ENCODE measurements around the gene RPS5.
"Not testable (repeated sequence)": the region's sequence is repeated elsewhere in the genome, so short reads cannot be mapped to it uniquely, and the experiment has no call there.

RPS5 gene

DNA sequence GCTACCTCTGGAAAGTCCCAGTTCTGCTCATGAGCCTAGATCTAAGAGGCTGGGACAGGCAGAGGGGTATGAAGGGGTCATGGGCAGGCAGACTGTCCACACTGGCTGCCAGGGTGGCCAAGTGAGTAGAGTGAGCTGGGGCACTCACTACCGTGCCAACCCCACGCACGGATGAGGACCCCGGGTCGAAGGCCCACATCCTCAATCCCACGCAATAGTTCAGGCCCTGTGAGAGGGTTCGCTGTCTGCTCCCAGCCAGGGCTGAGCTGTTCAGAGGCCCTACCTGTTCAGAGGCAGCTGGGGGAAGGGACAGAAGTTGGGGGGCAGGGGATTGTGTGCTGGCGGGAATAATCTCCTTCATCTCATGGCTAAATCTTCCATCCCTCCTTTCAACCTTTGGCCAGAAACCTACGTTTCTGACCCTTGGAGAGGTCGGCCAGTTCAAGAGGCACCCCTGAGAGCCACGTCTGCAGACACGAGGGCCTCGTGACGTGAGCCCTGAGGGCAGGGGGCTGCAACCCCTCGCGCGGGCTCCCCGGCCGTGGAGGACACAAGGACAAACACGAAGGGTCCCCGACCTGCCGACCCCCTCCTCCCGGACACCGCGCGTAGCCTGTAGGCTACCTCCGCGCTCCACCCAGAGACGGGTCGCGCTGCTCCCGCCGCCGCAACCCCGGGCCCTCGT is 1.0 kb upstream of the RPS5 start:
- no peak for DNase-seq

DNA sequence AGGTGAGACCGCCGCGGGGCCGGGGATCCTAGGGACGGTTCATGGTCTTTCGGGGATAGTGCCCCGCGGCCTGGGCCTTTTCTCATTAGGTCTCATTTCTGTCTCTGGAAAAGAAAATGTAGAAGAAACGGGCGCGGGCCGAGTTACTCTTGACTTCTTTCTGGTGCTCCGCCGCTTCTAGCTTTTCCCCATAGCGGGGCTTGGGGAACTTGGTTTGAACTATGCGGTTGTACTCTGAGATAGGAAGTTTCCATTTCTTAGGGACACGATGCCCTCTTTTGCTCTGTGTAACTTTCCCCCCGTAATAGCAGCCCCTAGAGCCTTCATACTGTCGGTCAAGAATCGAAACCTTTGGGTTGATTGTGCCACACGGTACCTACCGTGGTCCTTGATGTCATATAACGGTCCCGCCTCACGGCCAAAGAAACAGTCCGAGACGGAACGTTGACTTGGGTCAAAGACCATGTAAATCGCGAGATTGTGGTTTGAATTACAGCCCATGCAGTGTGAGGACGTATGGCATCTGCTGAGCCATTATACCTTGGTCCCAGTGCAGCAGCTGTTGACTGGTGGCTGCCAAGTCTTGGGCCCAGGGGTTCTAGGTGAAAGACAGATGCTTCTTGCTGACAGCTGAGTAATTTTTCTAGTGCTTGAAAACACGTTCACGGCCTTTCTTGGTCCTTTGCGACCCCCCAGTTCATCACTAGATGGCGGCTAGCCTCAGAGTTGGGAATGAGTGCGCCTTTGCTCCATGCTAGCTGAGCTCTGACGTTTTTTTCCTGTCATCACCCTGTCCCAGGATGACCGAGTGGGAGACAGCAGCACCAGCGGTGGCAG is 487 bp downstream of the RPS5 start:
- no peak for DNase-seq

DNA sequence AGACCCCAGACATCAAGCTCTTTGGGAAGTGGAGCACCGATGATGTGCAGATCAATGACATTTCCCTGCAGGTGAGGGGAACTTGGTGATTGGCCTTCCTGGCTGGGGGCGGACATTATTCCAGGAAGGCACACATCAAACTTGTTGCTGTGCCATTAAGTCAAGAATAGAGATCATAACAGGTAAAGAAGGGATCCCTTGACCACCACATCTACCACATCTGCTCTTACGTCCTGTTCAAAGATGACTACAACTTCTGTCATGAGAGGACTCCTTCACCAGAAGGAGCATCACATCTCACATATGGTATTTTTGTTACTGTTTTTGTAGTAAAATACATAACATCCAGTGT is 1.1 kb downstream of the RPS5 start:
- no peak for DNase-seq

DNA sequence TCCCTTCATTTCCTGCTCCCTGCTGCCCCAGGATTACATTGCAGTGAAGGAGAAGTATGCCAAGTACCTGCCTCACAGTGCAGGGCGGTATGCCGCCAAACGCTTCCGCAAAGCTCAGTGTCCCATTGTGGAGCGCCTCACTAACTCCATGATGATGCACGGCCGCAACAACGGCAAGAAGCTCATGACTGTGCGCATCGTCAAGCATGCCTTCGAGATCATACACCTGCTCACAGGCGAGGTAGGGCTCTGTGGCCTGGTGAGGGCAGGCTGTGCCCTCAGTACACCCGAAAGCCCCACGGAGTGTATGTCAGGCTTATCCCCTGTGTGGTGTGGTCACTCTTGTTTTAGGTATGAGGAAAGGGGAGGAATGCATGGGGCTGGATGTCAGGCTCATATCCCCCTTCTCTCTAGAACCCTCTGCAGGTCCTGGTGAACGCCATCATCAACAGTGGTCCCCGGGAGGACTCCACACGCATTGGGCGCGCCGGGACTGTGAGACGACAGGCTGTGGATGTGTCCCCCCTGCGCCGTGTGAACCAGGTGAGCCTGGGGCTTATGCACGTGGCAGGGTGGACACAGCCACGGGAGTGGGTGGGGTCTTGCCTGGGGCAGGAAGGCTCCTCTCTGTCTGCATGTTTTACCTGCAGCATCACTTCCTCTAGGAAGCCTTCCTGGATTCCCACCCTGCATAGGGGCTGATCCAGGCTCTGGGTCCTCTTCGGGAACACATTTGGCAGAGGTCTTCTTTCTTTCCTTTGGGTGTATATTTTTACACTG is 6.1 kb downstream of the RPS5 start:
- DNase-seq: no peak

DNA sequence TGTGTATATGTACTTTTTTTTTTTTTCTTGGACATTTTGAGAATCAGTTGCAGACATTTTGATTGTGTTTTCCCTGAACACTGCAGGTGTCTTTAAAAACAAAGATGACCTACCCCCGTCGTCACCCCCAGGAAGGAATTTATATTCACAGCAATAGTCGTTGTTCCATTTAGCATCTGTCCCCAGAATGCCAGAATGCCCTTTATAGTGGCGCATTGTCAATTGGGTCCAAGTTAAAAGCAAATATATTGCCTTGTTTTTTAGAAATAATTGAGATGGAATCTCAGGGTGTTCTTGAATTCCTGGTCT is 6.6 kb downstream of the RPS5 start:
- DNase-seq: no peak

DNA sequence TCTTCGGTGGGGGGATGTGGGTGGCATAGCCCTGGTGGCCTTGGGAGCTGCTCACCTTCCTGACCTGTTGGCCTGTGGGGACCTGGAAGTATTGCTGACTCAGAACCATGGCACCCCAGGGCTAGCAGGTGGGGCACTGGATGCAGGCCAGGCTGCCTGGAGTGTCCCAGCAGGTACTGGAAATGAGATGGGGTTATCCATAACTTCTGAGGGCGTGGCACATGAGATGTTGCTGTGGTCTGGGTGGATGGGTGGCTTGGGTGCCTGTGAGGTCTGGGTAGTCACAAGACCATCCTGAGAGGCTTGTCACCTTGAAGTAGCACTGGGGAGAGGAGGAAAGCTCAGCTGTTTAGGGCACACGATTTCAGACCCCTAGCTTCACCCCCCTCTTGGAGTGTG is 7.8 kb downstream of the RPS5 start:
- DNase-seq: no peak

DNA sequence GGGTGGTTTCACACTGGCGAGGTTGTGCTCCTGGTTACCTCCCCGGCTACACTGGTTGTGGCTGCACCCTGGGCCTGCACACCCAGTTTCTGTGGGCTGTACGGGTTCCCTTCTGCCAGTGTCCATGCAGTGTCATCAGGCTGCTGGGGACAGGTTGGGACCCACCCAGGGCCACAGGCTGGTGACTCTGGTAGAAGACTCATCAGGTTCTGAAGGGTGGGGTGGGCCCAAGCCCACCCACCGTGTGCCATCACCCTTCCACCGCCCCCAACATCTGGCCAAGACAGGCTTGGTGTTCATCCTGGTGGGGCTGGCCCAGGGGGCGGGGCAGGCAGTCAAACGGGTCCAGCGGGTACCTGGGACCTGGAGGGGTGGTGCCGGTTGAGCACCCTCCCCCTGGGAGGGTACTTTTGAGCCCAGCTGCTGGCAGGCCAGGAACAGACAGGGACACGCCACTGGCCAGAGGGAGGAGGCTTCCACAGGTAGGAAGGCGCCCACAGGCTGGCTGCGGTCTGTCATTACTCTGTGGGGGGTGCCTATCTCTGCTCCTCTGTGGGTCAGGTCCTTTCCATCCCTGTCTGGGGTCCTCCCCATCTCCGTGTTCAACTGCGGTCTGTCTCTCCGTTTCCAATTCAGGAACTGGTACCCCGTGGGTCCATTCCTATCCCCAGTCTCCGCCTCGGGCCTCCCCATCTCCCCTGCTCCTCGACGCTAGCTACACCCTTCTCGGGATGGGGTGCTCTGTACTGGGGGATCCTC is 8.3 kb downstream of the RPS5 start, which contains the start of gene RNF225:
RNF225 (plus strand) TSS at position 437 of the 759 bp plus-strand sequence. CDS start 434 bp downstream, outside the sequence.
- no peak for DNase-seq

DNA sequence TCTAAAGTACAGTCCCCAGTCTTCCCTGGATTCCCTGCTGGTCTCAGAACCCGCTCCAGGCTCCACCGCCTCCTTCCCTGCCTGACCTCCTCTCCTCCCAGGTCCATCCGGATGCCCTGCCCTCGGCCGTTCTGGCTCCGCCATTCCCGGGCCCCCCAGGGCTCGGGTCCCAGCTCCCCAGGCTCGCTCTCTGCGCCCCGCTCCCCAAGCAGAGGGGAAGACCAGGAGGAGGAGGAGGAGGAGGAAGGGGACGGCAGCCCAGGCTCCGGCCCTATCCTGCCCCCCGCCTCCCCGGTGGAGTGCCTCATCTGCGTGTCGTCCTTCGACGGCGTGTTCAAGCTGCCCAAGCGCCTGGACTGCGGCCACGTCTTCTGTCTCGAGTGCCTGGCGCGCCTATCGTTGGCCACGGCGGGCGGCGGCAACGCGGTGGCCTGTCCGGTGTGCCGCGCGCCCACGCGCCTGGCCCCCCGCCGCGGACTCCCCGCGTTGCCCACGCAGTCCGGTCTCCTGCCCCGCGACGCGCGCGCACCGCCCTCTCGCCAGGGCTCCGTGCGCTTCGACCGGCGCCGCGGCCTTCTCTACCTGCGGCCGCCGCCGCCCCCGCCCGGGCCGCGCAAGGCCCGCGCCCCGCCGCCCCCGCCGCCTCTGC is 9.0 kb downstream of the RPS5 start:
- DNase-seq: no peak

DNA sequence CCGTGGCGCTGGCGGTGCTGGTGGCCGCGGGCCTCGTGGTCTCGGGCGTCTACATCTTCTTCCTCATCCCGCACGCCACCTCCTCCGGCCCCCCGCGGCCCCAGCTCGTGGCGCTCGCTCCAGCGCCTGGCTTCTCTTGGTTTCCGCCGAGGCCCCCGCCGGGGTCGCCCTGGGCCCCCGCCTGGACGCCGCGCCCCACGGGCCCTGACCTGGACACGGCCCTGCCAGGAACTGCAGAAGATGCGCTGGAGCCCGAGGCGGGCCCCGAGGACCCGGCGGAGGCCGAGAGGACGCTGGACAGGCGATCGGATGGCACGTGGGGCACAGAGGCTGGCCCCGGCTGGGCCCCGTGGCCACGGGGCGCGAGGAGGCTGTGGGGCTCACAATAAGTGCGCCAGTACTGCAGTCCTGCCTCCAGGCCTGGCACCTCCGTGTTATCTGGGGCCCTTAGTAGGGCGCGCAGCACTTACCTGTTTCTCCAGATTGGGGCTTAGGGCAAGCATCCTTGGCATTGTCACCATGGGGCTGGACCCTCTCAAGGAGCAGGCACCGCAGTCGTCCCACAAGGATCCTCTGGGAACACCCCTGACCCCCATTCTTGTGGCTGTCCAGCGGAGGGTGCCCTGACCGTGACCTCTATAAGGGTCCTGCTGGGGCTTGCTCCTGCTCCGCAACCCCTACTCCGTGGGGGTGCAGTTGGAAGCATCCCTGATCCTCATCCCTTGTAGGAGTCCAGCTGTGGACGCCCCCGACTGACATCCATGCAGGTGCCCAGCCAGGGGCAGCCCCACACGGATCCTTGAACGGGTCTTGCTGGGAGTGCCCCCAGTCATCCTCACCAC is 9.8 kb downstream of the RPS5 start:
- no peak for DNase-seq

DNA sequence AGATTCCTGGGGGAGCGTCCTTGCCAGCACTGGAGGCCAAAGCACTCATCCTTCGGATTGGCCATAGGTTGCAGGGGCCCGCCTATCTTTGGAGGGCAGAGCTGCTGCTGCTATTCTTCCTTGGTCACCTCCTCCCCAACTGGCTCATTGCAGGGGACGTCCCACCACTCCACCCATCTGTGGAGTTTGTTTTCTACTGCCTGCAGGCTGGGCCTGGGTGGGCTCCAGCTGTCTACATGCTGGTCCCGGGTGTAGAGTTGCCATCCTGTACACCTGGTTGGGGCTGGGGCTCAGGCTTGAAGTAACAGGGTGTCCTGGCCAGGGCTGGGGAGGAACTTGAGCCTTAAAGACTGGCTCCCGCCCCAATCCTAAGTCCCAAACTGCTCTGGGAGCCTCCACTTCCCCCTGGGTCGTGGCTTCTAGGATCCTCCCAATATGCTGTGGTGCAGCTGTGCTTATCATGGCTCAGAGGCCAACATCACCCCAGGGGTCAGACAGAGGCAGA is 10.5 kb downstream of the RPS5 start:
- no peak for DNase-seq

DNA sequence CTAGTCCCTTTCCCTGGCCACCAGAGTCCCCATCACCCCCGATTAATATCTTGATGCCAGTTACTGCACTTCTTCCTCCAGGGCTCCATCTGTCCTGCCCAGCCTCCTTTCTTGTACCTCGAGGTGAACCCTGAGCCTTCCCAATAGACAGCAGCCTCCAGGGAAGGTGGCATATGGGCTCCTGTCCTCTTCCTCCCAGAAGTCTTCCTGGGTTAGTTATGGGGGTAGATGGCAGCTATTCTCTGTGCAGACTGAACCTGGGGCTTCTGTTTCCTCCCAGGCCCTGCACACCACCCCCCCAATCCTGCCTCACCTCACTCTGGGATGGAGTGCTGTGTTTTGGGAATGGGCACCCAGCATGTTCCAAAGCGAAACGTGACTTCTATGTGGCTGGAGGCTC is 11.0 kb downstream of the RPS5 start:
- no peak for DNase-seq

DNA sequence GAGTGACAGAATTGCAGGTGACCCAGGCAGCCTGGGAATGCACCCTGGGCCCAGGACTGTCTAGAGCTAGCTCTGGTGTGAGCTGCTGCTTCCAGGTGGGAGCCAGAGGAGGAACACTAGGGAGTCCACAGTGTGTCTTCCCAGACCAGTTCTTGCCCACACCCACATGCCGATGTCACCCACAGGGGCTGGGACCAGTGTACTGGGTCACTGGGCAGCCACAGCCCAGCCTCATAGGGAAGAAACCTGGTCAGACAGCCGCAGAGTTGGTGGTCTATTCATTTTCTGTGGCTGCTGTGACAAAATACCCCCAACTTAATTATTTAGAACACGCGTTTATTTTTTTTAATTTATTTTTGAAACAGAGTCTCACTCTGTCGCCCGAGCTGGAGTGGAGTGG is 11.5 kb downstream of the RPS5 start:
- DNase-seq: no peak

DNA sequence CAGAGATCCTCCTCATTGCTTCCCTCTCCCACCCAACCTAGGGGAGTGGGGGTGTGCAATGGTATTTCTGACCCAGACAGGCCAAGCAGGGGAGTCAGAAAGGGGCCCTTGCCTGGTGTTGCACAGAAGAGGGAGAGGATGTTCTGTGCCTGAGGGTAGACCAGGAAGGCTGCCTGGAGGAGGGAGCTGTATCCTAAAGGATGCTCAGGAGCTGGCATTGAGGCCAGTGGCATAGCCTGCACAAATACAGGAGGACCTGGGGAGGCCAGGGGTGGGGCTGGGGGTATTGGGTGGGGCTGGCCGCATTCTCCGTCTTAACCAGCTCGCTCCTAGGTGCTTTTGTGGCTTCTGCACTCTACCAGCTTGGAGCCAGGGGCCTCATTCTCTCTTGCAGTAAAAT is 12.8 kb downstream of the RPS5 start:
- no peak for DNase-seq

DNA sequence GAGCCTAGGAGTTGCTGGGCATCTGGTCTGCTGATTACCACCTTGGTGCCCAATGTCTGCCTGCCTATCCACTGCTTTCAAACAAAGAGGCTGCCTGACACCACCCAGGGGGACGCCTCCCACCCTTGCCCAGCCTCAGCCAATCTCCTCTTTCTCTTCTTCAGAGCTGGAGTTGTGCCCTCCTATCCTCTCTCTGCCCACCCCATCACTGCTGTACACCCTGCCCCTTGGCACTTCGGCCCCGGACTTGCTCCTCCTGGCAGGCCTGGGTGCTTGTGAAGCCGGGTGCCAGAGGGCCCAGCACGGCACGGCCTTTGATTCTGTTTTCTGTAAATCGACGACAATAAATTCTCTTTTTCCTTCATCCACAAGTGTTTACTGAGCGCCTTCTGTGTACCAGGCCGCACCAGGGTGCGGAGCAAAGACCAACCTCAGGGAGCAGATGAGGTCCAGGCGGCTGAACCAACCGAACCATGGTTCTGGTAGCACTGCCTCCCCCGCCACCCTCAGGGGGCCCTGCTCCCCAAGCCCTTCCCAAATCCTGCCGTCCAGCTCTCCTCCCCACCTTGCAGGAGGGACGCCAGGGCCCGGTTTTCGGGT is 13.3 kb downstream of the RPS5 start:
- no peak for DNase-seq

DNA sequence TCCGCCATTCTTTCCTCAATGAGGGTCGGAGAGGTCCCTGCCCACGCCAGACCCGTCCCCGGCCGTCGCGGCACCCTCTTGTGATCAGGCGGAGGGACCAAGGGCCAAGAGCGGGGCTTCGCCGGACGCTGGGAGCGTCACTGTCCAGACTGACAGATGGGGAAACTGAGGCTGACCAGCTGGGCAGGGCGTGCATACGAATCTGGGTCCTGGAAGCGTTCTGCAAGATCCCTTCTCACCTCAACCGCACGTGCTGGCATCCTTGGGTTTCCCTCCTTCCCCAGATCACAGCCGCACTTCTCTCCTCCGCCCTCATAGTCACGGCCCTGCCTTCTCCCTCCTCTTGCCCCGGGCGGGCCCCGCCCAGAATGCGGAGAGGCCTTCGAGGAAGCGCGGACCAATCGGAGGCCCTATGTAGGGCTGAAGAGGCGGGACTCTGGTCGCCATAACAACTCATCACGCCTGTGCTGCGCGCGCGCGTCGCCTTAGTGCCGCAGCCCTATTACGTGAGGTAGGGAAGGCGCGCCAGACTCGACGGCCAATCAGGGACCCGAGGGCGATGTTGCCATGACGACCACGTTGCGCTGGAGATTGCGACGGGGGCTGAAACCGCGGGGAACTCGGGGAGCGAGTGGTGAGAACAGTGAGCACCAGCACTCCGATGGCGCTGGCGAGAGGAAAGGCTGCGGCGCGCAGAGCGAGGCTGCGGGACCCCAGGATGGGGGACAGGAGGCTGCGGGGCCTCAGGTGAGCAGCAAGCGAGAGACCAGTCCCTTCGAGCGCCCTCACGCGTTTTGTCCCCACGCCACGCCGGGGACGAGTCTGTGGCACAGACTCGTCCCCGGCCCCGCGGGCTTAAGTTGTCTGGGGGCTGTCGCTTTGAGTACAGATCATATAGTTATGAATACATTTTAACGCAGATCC is 14.1 kb downstream of the RPS5 start:
- peak; percentile 99 for DNase-seq

DNA sequence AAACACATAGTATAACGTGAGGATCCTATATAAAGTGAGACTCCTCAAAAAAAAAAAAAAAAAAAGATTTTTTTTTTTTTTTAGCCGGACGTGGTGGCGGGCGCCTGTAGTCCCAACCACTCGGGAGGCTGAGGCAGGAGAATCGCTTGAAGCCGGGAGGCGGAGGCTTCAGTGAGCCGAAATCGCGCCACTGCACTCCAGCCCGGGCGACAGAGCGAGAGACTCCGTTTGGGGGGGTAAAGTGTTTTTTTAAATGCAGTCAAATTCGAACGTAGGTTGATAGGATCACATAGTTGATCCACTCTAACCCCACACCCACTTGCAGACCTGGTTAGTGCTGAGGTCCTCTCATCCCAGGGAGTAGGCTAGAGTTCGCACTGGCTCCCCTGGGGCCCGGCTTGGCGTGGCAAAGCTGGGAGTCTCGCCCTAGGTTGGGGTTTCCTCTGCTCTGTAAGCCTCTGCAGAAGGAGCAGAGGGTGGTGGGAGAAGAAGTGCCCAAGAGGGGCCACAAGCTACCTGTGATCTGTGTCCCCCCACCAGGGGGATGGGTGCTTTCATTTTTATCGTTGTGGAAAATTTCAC is 14.9 kb downstream of the RPS5 start:
- no peak for DNase-seq

DNA sequence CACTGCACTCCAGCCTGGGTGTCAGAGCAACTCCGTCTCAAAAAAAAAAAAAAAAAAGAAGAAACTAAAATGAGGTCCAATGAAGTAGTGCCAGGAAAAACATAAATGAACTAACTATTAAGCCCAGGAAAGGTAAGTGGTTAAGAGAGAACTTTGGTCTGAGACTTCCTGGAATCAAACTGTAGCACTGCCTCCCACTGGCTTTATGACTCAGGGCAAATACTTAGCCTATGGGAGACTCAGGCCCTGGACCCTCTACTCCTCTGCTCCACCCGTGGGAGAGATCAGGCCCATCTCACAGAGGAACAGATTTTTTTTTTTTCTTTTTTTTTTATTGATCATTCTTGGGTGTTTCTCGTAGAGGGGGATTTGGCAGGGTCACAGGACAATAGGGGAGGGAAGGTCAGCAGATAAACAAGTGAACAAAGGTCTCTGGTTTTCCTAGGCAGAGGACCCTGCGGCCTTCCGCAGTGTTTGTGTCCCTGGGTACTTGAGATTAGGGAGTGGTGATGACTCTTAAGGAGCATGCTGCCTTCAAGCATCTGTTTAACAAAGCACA is 16.9 kb downstream of the RPS5 start:
- DNase-seq: not testable (repeated sequence)

DNA sequence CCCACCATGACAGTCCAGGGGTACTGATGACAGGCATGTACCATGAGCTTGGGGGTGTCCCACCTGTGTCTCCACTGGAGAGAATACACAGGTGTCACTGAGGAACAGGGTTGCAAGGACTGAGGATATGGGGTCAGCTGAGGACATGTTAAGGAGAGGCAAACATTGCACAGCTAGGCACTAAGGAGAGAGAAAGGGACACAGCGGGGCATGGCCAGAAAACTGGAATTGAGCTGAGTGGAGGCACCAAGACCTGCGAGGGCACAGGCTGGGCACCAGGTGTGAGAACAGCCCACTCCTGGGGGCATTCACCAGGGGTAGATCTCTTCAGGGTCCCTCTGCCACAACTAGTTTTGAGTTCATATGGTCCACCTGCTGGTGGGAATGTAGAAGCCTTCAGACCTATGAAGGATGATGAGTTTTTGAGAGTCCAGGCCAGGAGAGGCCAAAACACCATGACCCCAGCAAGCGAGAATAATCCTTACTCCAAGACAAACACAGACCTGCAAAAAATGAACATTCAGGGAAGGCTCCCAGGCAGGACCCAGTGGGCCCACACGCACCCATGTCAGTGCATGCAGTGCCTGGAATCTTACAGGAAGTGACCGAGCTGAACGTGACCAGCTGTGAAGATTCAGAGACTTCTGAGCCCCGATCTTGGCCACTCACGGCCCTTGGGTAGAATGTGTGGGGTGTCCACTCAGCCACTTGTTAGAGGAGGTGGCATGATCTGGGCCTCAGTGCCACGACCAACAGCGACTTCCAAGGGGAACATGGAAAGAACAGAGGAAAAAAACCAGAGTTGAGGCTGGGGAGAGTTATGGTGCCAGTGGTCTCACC is 20.0 kb downstream of the RPS5 start:
- no peak for DNase-seq

Measured in activated gamma-delta T cell (primary cell).